ENCODE measurements around the gene LMNTD1. TPM values are rescaled to one million over a fixed set of nuclear protein-coding genes. Genes with fewer than 3 reads are reported as not detected.

The LMNTD1 gene
- total and polyA plus RNA-seq, 10 of the 15 experiments (the other 5 are each of a cell fraction or from before 2014, with no cell fraction given) = not detected

DNA sequence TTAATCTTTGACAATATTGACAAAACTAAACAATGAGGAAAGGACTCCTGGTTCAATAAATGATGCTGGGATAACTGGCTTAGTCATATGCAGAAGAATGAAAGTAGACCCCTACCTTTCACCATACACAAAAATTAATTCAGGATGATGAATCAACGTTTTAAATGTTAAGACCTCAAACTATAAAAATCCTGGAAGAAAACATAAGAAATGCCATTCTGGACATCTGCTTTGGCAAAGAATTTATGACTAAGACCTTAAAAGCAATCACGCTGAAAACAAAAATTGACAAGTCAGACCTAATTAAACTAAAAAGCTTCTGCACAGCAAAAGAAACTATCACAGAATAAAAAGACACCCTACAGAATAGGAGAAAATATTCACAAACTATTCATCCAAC is 97.4 kb downstream of the LMNTD1 start:
- BruUV-seq (replicated peaks) = no TSS peak
- CTCF ChIA-PET = no interaction called here
- DNase-seq (ENCODE audit: low read depth, low spot score) (no peak), ATAC-seq (no peak), FAIRE-seq (no peak)
- no peak for TF ChIP-seq FOS (IDR thresholded peaks at IDR 0.05; ENCODE audit: borderline replicate concordance, extremely low read depth, insufficient read length)
- no peak for TF ChIP-seq CHD4 (IDR thresholded peaks at IDR 0.05)
- TF ChIP-seq MXI1 (IDR thresholded peaks at IDR 0.05; ENCODE audit: low read depth, low read length) = no peak
- no peak for TF ChIP-seq ZBED1 (IDR thresholded peaks at IDR 0.05; ENCODE audit: borderline replicate concordance)
- RAD21 ChIA-PET (ENCODE audit: unreplicated experiment) = no interaction called here
- Histone ChIP-seq H4K20me1 (ENCODE audit: control insufficient read depth, insufficient read depth) (no peaks in the 10 kb centered on the region), H3K79me2 (ENCODE audit: control insufficient read depth, insufficient read depth, low read length) (no peaks in the 10 kb centered on the region), H3K27me3 (replicated peaks in 1 of 2; ENCODE audit: control insufficient read depth in 2 of 2, insufficient read depth in 2 of 2, low read length in 1 of 2) (no peaks in the 10 kb centered on the region; a peak in 1 of 4 replicates), H3K36me3 (ENCODE audit: control insufficient read depth in 2 of 2, insufficient read depth in 2 of 2, low read length in 1 of 2) (no peaks in the 10 kb centered on the region), H2AFZ (ENCODE audit: control insufficient read depth, low read depth, low read length) (no peak overlapping the region), H3K9ac (ENCODE audit: control insufficient read depth, insufficient read depth, low read length) (no peak overlapping the region), H3K4me3 (no peak overlapping the region), H3K4me1 (ENCODE audit: control insufficient read depth, insufficient read depth, low read length) (no peaks in the 10 kb centered on the region), H3K4me2 (ENCODE audit: control insufficient read depth, insufficient read depth) (no peak overlapping the region), H3K9me3 (replicated peaks; ENCODE audit: control insufficient read depth, insufficient read depth, low read length) (no peaks in the 10 kb centered on the region), H3K27ac (ENCODE audit: control insufficient read depth, insufficient read depth) (no peak overlapping the region)
- intact Hi-C loops (cut with micrococcal nuclease; ENCODE audit: unreplicated experiment) (no loop called here), in situ Hi-C loops (cut with MboI) (no loop called here)
- WGBS (ENCODE audit: insufficient coverage, insufficient replicate concordance, low lambda C conversion rate, missing lambda C conversion rate) = 45% methylated on average over 2 of the region's 2 CpGs
- SMC1A ChIA-PET (ENCODE audit: uncharacterized antibody, unreplicated experiment) = no interaction called here
- POLR2A ChIA-PET = no interaction called here

- no peaks in the 10 kb centered on the region for H3K36me3 ChIP-seq (ENCODE audit: control insufficient read depth in 2 of 2, insufficient read depth in 2 of 2, low read length in 1 of 2)
- no peak for FAIRE-seq
- in situ Hi-C loops (cut with MboI) = no loop called here
These were observed 104.1 kb downstream of the LMNTD1 start for GRCh38 chr12:25449007-25449406.

More at GRCh38 chr12:25449007-25449406, 104.1 kb downstream of the LMNTD1 start:
- RAD21 ChIA-PET (ENCODE audit: unreplicated experiment) = no interaction called here
- no TSS peak for BruUV-seq (replicated peaks)
- POLR2A ChIA-PET = no interaction called here
- H3K27ac ChIP-seq (ENCODE audit: control insufficient read depth, insufficient read depth) = no peak overlapping the region
- no peak for TF ChIP-seq PKNOX1 (IDR thresholded peaks at IDR 0.05)
- TF ChIP-seq MEF2A (IDR thresholded peaks at IDR 0.05; ENCODE audit: insufficient read depth, low read depth, low read length) = no peak
- TF ChIP-seq BCL11A (IDR thresholded peaks at IDR 0.05; ENCODE audit: low read depth, low read length) = no peak
- no peak for TF ChIP-seq ZNF24 (IDR thresholded peaks at IDR 0.05)
- TF ChIP-seq NR2C2 (IDR thresholded peaks at IDR 0.05; ENCODE audit: borderline replicate concordance, control insufficient read depth, insufficient read length, low read depth) = no peak
- TF ChIP-seq ESRRA (IDR thresholded peaks at IDR 0.05; ENCODE audit: low read length) = no peak
- no peak for TF ChIP-seq SREBF1 (IDR thresholded peaks at IDR 0.05; ENCODE audit: low read length)
- H3K9ac ChIP-seq (ENCODE audit: control insufficient read depth, insufficient read depth, low read length) = no peak overlapping the region
- SMC1A ChIA-PET (ENCODE audit: uncharacterized antibody, unreplicated experiment) = no interaction called here
- no peak overlapping the region for H3K4me3 ChIP-seq
- DNase-seq (ENCODE audit: low read depth, low spot score) (no peak), ATAC-seq (no peak)
- H3K27me3 ChIP-seq (replicated peaks in 1 of 2; ENCODE audit: control insufficient read depth in 2 of 2, insufficient read depth in 2 of 2, low read length in 1 of 2) = no peaks in the 10 kb centered on the region; a peak in 1 of 4 replicates
- no peaks in the 10 kb centered on the region for H3K9me3 ChIP-seq (replicated peaks; ENCODE audit: control insufficient read depth, insufficient read depth, low read length)
- H3K4me2 ChIP-seq (ENCODE audit: control insufficient read depth, insufficient read depth) = no peak overlapping the region
- H3K4me1 ChIP-seq (ENCODE audit: control insufficient read depth, insufficient read depth, low read length) = no peaks in the 10 kb centered on the region
- CTCF ChIA-PET = no interaction called here
- no peaks in the 10 kb centered on the region for H4K20me1 ChIP-seq (ENCODE audit: control insufficient read depth, insufficient read depth)
- no peak overlapping the region for H2AFZ ChIP-seq (ENCODE audit: control insufficient read depth, low read depth, low read length)
- intact Hi-C loops (cut with micrococcal nuclease; ENCODE audit: unreplicated experiment) = no loop called here
- no peaks in the 10 kb centered on the region for H3K79me2 ChIP-seq (ENCODE audit: control insufficient read depth, insufficient read depth, low read length)

Measured in GM12878 (cell line).